ENCODE data around the gene HYI.

Gene HYI

GRCh38 chr1:43446881-43447835 is 6.6 kb downstream of the HYI start:
- TF ChIP-seq RAD21 (IDR thresholded peaks at IDR 0.05; ENCODE audit: low read depth): no peak
- no peak for TF ChIP-seq TEAD4 (IDR thresholded peaks at IDR 0.05)
- TF ChIP-seq EGR1 (IDR thresholded peaks at IDR 0.05): no peak
- no peak for TF ChIP-seq CREB1 (IDR thresholded peaks at IDR 0.05; ENCODE audit: low read depth)
- no peak for TF ChIP-seq ZBTB7A (IDR thresholded peaks at IDR 0.05; ENCODE audit: low read depth)
- no peak for TF ChIP-seq YY1 (IDR thresholded peaks at IDR 0.05; ENCODE audit: low read depth)
- TF ChIP-seq CEBPB (IDR thresholded peaks at IDR 0.05): no peak
- no peak for TF ChIP-seq TAF1 (IDR thresholded peaks at IDR 0.05; ENCODE audit: low read depth)
- TF ChIP-seq REST (IDR thresholded peaks at IDR 0.05; ENCODE audit: low read depth): no peak
- TF ChIP-seq TCF12 (IDR thresholded peaks at IDR 0.05; ENCODE audit: low read depth): no peak
- no peak for TF ChIP-seq USF1 (IDR thresholded peaks at IDR 0.05)
- TF ChIP-seq EP300 (IDR thresholded peaks at IDR 0.05; ENCODE audit: borderline replicate concordance): no peak
- no peak for TF ChIP-seq MAX (IDR thresholded peaks at IDR 0.05)
- TF ChIP-seq NFIC (IDR thresholded peaks at IDR 0.05): no peak
- TF ChIP-seq FOXM1 (IDR thresholded peaks at IDR 0.05; ENCODE audit: borderline replicate concordance, low read depth): no peak

- no peak for TF ChIP-seq CEBPB (IDR thresholded peaks at IDR 0.05)
- no peak for TF ChIP-seq REST (IDR thresholded peaks at IDR 0.05; ENCODE audit: low read depth)
- TF ChIP-seq CREB1 (IDR thresholded peaks at IDR 0.05; ENCODE audit: low read depth): no peak
Observed at GRCh38 chr1:43446388-43446740, 7.4 kb downstream of the HYI start.

- TF ChIP-seq USF1 (IDR thresholded peaks at IDR 0.05) (no peak), TCF12 (IDR thresholded peaks at IDR 0.05; ENCODE audit: low read depth) (no peak), EGR1 (IDR thresholded peaks at IDR 0.05) (no peak), NFIC (IDR thresholded peaks at IDR 0.05) (no peak), TAF1 (IDR thresholded peaks at IDR 0.05; ENCODE audit: low read depth) (no peak), EP300 (IDR thresholded peaks at IDR 0.05; ENCODE audit: borderline replicate concordance) (no peak), CEBPB (IDR thresholded peaks at IDR 0.05) (no peak), RAD21 (IDR thresholded peaks at IDR 0.05; ENCODE audit: low read depth) (no peak), CREB1 (IDR thresholded peaks at IDR 0.05; ENCODE audit: low read depth) (no peak)
Observed at GRCh38 chr1:43445606-43446387, 7.9 kb downstream of the HYI start.

- TF ChIP-seq CEBPB (IDR thresholded peaks at IDR 0.05): no peak
- TF ChIP-seq YY1 (IDR thresholded peaks at IDR 0.05; ENCODE audit: low read depth): no peak
- TF ChIP-seq TAF1 (IDR thresholded peaks at IDR 0.05; ENCODE audit: low read depth): no peak
- TF ChIP-seq CREB1 (IDR thresholded peaks at IDR 0.05; ENCODE audit: low read depth): no peak
- TF ChIP-seq TEAD4 (IDR thresholded peaks at IDR 0.05): no peak
- no peak for TF ChIP-seq RAD21 (IDR thresholded peaks at IDR 0.05; ENCODE audit: low read depth)
- no peak for TF ChIP-seq REST (IDR thresholded peaks at IDR 0.05; ENCODE audit: low read depth)
- TF ChIP-seq FOXM1 (IDR thresholded peaks at IDR 0.05; ENCODE audit: borderline replicate concordance, low read depth): no peak
Observed at GRCh38 chr1:43444836-43445235, 8.9 kb downstream of the HYI start.

Data from Ishikawa (cell line).